HCT116 (cell line): ENCODE data around the gene MOB3C. TPM values are rescaled to one million over a fixed set of nuclear protein-coding genes. Genes with fewer than 3 reads are reported as not detected.
"Not testable (repeated sequence)": the region's sequence is repeated elsewhere in the genome, so short reads cannot be mapped to it uniquely, and the experiment has no call there.

Source experiments
- ATAC-seq: fragments of 200-7000 bp; cut with Tn5 transposase; 2 replicates; pipeline ENCODE4 v1.9.1; 2020; ENCODE audit warnings: mild to moderate bottlenecking, moderate library complexity
- BruUV-seq: library from RNA; stranded (reverse); fragments of 400-500 nt; replicated peaks from 2 replicates; lab custom pipeline; 2021; lab: Mats Ljungman, UMichigan
- CTCF ChIA-PET: fragments of 300-600 bp; sonication (Branson Sonifier 250); formaldehyde crosslinking; loops from one replicate; lab custom pipeline; 2021; ENCODE audit warnings: antibody characterized with exemption; lab: Charles Lee
- POLR2A ChIA-PET: fragments of 300-600, 350-600 bp; sonication (Branson Sonifier 250); formaldehyde crosslinking; loops from one replicate; lab custom pipeline; 2021; ENCODE audit warnings: antibody characterized with exemption; lab: Charles Lee
- RAD21 ChIA-PET, 2 experiments: fragments of 300-600 bp; sonication (Branson Sonifier 250); formaldehyde crosslinking; loops; one replicate each; lab custom pipeline; 2023; ENCODE audit warnings: low total read pairs in 2 of 2; ENCODE audit not compliant: uncharacterized antibody in 2 of 2, unreplicated experiment in 2 of 2, low non-redundant PET in 1 of 2; lab: Charles Lee
- DNase-seq: peaks from one replicate; pipeline ENCODE4 v3.0.0-alpha.2; 2010; ENCODE audit warnings: low read depth, low spot score
- H2AFZ ChIP-seq: fragments of 200-600 bp; shearing (Covaris generic), sonication (generic); 2 replicates; pipeline ENCODE4 v1.6.1; 2017; ENCODE audit warnings: low read depth, mixed run types, mixed read lengths, antibody characterized with exemption, low read length; ENCODE audit not compliant: poor library complexity, severe bottlenecking
- H3K27ac ChIP-seq: 2 replicates; pipeline ENCODE4 v1.5.1; 2012; ENCODE audit warnings: low read depth, low read length
- H3K27me3 ChIP-seq: fragments of 200-600 bp; sonication (generic); 2 replicates; pipeline ENCODE4 v1.6.1; 2016; ENCODE audit warnings: mixed run types, low read length, mixed read lengths; ENCODE audit not compliant: insufficient read depth
- H3K36me3 ChIP-seq, 2 experiments: fragments of 200-500 bp in 1 of 2; fragments of 200-600 bp in 1 of 2; sonication (Bioruptor generic) in 1 of 2; sonication (generic) in 1 of 2; 2 replicates each; pipeline versions ENCODE4 v1.5.1 to v1.6.1; 2014 to 2016; ENCODE audit warnings: low read length in 2 of 2, inconsistent platforms in 1 of 2, mixed read lengths in 1 of 2, mixed run types in 1 of 2; ENCODE audit not compliant: insufficient read depth in 2 of 2, control insufficient read depth in 1 of 2
- H3K4me1 ChIP-seq, 2 experiments: fragments of 200-600 bp in 1 of 2; sonication (generic) in 1 of 2; 2 replicates each; pipeline versions ENCODE4 v1.5.1 to v1.6.1; 2012 to 2017; ENCODE audit warnings: low read length in 2 of 2, inconsistent platforms in 1 of 2, mild to moderate bottlenecking in 1 of 2, mixed read lengths in 1 of 2, mixed run types in 1 of 2, moderate library complexity in 1 of 2; ENCODE audit not compliant: insufficient read depth in 2 of 2, control insufficient read depth in 1 of 2
- H3K4me2 ChIP-seq: fragments of 200-600 bp; sonication (generic); 2 replicates; pipeline ENCODE4 v1.6.1; 2017; ENCODE audit warnings: mixed run types, low read length, mixed read lengths
- H3K4me3 ChIP-seq, 2 experiments: fragments of 200-600 bp in 1 of 2; sonication (generic) in 1 of 2; replicated peaks in 1 of 2; 2 replicates each; pipeline ENCODE4 v1.5.1; 2011 to 2016; ENCODE audit warnings: low read length in 2 of 2, control low read depth in 1 of 2, low read depth in 1 of 2, mild to moderate bottlenecking in 1 of 2, mixed read lengths in 1 of 2, mixed run types in 1 of 2
- H3K79me2 ChIP-seq: fragments of 200-600 bp; sonication (generic); 2 replicates; pipeline ENCODE4 v1.6.1; 2017; ENCODE audit warnings: mild to moderate bottlenecking, mixed run types, low read length, moderate library complexity, mixed read lengths; ENCODE audit not compliant: insufficient read depth
- H3K9ac ChIP-seq: fragments of 200-600 bp; sonication (generic); 2 replicates; pipeline ENCODE4 v1.6.1; 2016; ENCODE audit warnings: low read length, mixed read lengths
- H3K9me2 ChIP-seq: fragments of 200-600 bp; sonication (generic), shearing (Covaris generic); 2 replicates; pipeline ENCODE4 v1.6.1; 2017; ENCODE audit warnings: mixed run types, mild to moderate bottlenecking, moderate library complexity; ENCODE audit not compliant: insufficient read depth
- H3K9me3 ChIP-seq, 2 experiments: fragments of 200-500 bp in 1 of 2; fragments of 200-600 bp in 1 of 2; sonication (Bioruptor generic) in 1 of 2; sonication (generic) in 1 of 2; 2 replicates each; pipeline ENCODE4 v1.6.1; 2014 to 2017; ENCODE audit warnings: low read length in 2 of 2, mixed read lengths in 2 of 2, inconsistent platforms in 1 of 2, low read depth in 1 of 2, mild to moderate bottlenecking in 1 of 2, mixed run types in 1 of 2, moderate library complexity in 1 of 2; ENCODE audit not compliant: control insufficient read depth in 1 of 2, insufficient read depth in 1 of 2
- H4K20me1 ChIP-seq: fragments of 200-600 bp; sonication (generic), shearing (Covaris generic); 2 replicates; pipeline ENCODE4 v1.6.1; 2017; ENCODE audit warnings: mixed run types, mild to moderate bottlenecking, moderate library complexity; ENCODE audit not compliant: insufficient read depth
- EZH2 ChIP-seq: fragments of 200-600 bp; sonication (generic); IDR thresholded peaks from 2 replicates; pipeline ENCODE4 v1.6.1; 2017; ENCODE audit warnings: antibody characterized with exemption, mixed run types
- POLR2AphosphoS5 ChIP-seq: IDR thresholded peaks from 2 replicates; pipeline ENCODE4 v1.6.1; 2011; ENCODE audit warnings: mild to moderate bottlenecking, low read depth, low read length, moderate library complexity
- RAD21 ChIP-seq: IDR thresholded peaks from 2 replicates; pipeline ENCODE4 v1.6.1; 2012; ENCODE audit warnings: low read depth, mild to moderate bottlenecking
- SIN3A ChIP-seq: IDR thresholded peaks from 2 replicates; pipeline ENCODE4 v1.6.1; 2012; ENCODE audit warnings: low read depth
- SRF ChIP-seq: IDR thresholded peaks from 2 replicates; pipeline ENCODE4 v1.6.1; 2012; ENCODE audit warnings: low read depth
- intact Hi-C: fragments of 100-400 bp; cut with micrococcal nuclease; formaldehyde crosslinking; loops from 2 replicates; pipeline ENCODE4 v1.10.0; 2022
- total RNA-seq: library from RNA; stranded (reverse); gene quantifications from one replicate; pipeline ENCODE4 v1.2.1, GENCODE V29; 2021; ENCODE audit not compliant: unreplicated experiment
- TF ChIP-seq, protein P1 (sequence below), 3 experiments: fragments of 200-600 bp in 1 of 3; sonication (generic) in 1 of 3; IDR thresholded peaks in 2 of 3; conservative IDR thresholded peaks in 1 of 3; 2 replicates each; pipeline ENCODE4 v1.5.1; 2012 to 2017; ENCODE audit warnings: low read depth in 2 of 3, low read length in 2 of 3, antibody characterized with exemption in 1 of 3, borderline replicate concordance in 1 of 3, control low read depth in 1 of 3, mild to moderate bottlenecking in 1 of 3, mixed read lengths in 1 of 3, mixed run types in 1 of 3, moderate library complexity in 1 of 3; ENCODE audit not compliant: insufficient read depth in 1 of 3
- TF ChIP-seq, protein P2 (sequence below): IDR thresholded peaks from 2 replicates; pipeline ENCODE4 v1.6.1; 2012

MOB3C gene
- total RNA-seq, 1 experiment from 2014 or later = 5.5 TPM

DNA sequence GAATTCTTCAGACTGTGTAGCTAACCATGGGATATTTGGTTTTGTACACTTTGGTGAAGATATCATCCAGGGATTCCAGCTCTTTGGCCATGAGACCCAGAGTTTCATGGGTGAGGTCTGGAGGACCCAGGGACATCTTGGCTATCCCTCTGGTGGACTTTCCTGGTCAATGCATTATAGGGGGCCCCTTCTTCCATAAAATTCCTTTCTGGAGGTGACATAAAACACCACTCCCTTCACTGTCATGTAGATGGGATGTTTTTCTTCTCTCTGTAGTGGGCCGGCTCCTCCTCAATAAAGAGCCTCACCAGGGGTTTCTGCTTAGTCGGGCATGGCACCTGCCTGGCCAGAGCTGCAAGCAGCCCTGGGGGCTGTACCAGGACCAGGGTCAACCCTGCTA, 49.4 kb upstream of the MOB3C start:
- no peak overlapping the region for H2AFZ ChIP-seq
- no peaks in the 10 kb centered on the region for H3K27me3 ChIP-seq
- CTCF ChIA-PET = no interaction called here
- RAD21 ChIA-PET = no interaction called here
- POLR2A ChIA-PET = no interaction called here
- peaks cover 2 to 4% of the 10 kb centered on the region in 2 experiments; a peak in 3 of 4 replicates for H3K36me3 ChIP-seq
- no peak for ATAC-seq
- H3K4me3 ChIP-seq = no peak overlapping the region
- peaks cover 16% of the 10 kb centered on the region for H3K79me2 ChIP-seq
- no peaks in the 10 kb centered on the region for H3K9me2 ChIP-seq
- intact Hi-C loops = no loop called here
- H3K4me1 ChIP-seq = peaks cover 0 to 19% of the 10 kb centered on the region in 2 experiments; a peak in 3 of 4 replicates
- H3K9me3 ChIP-seq = no peaks in the 10 kb centered on the region
- DNase-seq = no peak
- H4K20me1 ChIP-seq = no peaks in the 10 kb centered on the region
- no peak for TF ChIP-seq POLR2AphosphoS5
- TF ChIP-seq EZH2 = no peak
- TF ChIP-seq, protein P1, sequence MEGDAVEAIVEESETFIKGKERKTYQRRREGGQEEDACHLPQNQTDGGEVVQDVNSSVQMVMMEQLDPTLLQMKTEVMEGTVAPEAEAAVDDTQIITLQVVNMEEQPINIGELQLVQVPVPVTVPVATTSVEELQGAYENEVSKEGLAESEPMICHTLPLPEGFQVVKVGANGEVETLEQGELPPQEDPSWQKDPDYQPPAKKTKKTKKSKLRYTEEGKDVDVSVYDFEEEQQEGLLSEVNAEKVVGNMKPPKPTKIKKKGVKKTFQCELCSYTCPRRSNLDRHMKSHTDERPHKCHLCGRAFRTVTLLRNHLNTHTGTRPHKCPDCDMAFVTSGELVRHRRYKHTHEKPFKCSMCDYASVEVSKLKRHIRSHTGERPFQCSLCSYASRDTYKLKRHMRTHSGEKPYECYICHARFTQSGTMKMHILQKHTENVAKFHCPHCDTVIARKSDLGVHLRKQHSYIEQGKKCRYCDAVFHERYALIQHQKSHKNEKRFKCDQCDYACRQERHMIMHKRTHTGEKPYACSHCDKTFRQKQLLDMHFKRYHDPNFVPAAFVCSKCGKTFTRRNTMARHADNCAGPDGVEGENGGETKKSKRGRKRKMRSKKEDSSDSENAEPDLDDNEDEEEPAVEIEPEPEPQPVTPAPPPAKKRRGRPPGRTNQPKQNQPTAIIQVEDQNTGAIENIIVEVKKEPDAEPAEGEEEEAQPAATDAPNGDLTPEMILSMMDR (IDR thresholded peaks at IDR 0.05 in 2 of 3, conservative IDR thresholded peaks at IDR 0.05 in 1 of 3; ENCODE audit: borderline replicate concordance in 1 of 3, insufficient read depth in 1 of 3, low read depth in 2 of 3, low read length in 2 of 3) = peak in 2 of 3 experiments; percentile 8 to 12; a peak in 1 of 6 replicates
- no peak for TF ChIP-seq RAD21
- TF ChIP-seq, protein P2, sequence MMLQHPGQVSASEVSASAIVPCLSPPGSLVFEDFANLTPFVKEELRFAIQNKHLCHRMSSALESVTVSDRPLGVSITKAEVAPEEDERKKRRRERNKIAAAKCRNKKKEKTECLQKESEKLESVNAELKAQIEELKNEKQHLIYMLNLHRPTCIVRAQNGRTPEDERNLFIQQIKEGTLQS = no peak
- no peak for TF ChIP-seq SRF
- no peak for TF ChIP-seq SIN3A
- no peak overlapping the region for H3K27ac ChIP-seq
- no TSS peak for BruUV-seq
- no peak overlapping the region for H3K4me2 ChIP-seq
- H3K9ac ChIP-seq = no peak overlapping the region

DNA sequence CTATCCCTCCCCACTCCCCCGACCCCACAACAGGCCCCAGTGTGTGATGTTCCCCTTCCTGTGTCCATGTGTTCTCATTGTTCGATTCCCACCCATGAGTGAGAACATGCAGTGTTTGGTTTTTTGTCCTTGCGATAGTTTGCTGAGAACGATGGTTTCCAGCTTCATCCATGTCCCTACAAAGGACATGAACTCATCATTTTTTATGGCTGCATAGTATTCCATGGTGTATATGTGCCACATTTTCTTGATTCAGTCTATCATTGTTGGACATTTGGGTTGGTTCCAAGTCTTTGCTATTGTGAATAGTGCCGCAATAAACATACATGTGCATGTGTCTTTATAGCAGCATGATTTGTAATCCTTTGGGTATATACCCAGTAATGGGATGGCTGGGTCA, 46.3 kb upstream of the MOB3C start:
- CTCF ChIA-PET = not testable (repeated sequence)

DNA sequence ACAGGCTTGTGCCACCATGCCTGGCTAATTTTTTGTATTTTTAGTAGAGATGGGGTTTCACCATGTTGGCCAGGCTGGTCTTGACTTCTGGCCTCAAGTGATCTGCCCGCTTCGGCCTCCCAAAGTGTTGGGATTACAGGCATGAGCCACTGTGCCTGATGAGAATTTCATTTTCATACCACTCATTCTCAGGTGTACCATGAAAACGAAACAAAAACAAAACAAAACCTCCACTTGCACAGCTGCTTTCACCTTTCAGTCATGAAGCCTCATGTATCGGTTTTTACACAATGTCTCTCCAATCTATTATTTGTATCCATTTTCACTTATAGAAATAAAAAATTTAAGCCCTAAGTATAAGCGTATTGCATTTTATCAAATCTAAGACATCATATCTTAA, 43.5 kb upstream of the MOB3C start:
- RAD21 ChIA-PET, H3K4me3 ChIP-seq, POLR2A ChIA-PET, BruUV-seq, ATAC-seq, H4K20me1 ChIP-seq, H3K27ac ChIP-seq, H3K9me2 ChIP-seq, H3K9me3 ChIP-seq, H3K27me3 ChIP-seq, intact Hi-C loops, H3K4me1 ChIP-seq, DNase-seq, CTCF ChIA-PET, H3K4me2 ChIP-seq, H3K9ac ChIP-seq, H2AFZ ChIP-seq, H3K79me2 ChIP-seq: not testable (repeated sequence)
- peaks cover 10 to 14% of the 10 kb centered on the region in 2 experiments; a peak in 3 of 4 replicates for H3K36me3 ChIP-seq

More for the DNA sequence above, 46.3 kb upstream of the MOB3C start:
- intact Hi-C loops, POLR2A ChIA-PET, H3K9me3 ChIP-seq, H3K4me3 ChIP-seq, H2AFZ ChIP-seq, H3K36me3 ChIP-seq, H3K9me2 ChIP-seq, H3K4me2 ChIP-seq, BruUV-seq, ATAC-seq, DNase-seq, RAD21 ChIA-PET, H4K20me1 ChIP-seq, H3K27ac ChIP-seq, H3K27me3 ChIP-seq, H3K9ac ChIP-seq: not testable (repeated sequence)
- Histone ChIP-seq H3K4me1 (peaks cover 0 to 11% of the 10 kb centered on the region in 2 experiments; a peak in 1 of 4 replicates), H3K79me2 (peaks cover 15% of the 10 kb centered on the region)
